HTR-8/SVneo (cell line): ENCODE measurements around the gene PHLDA2.
"Not testable (repeated sequence)": the region's sequence is repeated elsewhere in the genome, so short reads cannot be mapped to it uniquely, and the experiment has no call there.

Experiments
- DNase-seq: peaks from one replicate; pipeline ENCODE4 v3.0.0; 2011; ENCODE audit warnings: low spot score, mixed read lengths; ENCODE audit not compliant: insufficient read length
- FAIRE-seq: peaks from 2 replicates; lab custom pipeline; 2011; peaks lifted over from hg19 to GRCh38; lab: Jason Lieb, UNC

PHLDA2 gene

DNA sequence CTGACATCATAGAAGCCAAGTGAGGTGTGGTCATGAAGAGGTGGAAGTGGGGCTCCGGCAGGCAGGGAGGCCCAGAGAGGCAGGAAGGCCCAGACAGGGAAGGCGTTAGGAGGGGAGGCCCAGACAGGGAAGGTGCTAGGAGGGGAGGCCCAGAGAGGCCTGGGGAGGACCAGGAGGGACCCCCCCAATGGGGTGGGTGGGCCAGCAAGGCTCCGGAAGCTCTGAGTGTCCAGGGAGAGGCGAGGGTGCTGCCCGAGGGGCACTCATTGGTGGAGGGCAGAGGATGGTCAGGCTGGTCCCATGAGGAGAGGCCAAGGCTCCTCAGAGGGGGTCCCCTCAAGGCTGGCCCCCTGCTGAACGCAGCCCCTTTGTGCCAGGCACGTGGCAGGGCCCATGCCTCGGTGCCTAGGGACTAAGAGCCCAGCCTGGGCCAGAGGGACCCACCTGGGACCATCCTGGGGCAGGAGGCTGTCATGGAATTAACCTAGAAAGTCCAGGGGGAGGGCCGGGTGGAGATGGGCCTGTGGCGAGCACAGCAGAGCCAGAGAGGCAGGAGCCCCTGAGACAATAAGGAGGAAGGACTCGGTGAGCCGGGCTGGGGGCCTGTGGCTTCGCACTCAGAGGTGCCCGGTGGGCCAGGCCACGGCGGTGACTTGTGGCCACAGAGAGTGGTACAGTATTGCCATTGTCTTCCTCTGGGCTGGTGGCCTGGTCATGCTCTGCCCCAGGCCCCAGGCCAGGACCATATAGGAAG, 12.2 kb downstream of the PHLDA2 start:
- FAIRE-seq, result no peak
- no peak for DNase-seq

- FAIRE-seq, result no peak
- DNase-seq, result no peak
Observed at GRCh38 chr11:2916114-2916891, 12.9 kb downstream of the PHLDA2 start.

DNA sequence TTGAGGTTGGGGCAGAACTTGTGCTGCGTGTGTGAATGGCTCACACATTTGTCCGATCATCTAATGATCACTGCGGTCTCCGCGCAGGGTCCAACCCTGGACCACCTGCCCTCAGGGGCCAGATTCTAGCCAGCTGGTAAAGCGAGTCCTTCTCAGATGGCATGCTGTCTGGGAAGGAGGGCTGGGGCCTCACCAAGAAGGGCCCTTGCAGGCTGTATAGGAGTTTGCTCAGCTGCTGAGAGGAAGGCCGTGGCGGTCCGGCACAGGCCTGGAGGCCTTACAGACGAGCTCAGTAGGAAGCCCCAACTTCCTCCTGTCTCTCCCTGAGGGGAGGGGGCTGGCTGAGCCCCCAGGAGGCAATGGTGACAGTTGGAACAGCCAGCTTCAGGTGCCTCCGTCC, 13.7 kb downstream of the PHLDA2 start:
- no peak for FAIRE-seq
- no peak for DNase-seq

GRCh38 chr11:2914455-2915195, 14.6 kb downstream of the PHLDA2 start:
- no peak for FAIRE-seq
- DNase-seq, result no peak

GRCh38 chr11:2913776-2914175, 15.4 kb downstream of the PHLDA2 start:
- no peak for DNase-seq
- no peak for FAIRE-seq

DNA sequence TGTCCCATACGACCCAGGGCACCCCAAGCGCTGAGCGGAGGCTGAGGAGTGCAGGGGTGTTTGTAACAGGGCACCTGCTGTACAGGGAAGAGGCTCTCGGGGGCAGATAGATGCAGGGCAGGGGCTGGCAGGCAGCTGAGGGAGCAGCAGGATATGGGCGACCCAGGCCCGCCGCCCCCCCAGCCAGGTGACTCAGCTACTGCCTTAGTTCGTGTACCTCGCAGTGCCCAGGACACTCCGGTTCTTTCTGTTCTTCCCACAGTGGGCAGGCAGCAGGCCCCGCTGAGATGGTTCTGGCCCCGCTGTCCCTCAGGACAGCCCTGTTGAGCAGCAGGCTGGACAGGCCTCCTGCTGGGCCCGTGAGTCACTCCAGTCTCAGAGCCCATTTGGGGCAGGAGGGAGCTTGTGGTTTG, 16.2 kb downstream of the PHLDA2 start:
- FAIRE-seq, result no peak
- no peak for DNase-seq

GRCh38 chr11:2912498-2912897, 16.7 kb downstream of the PHLDA2 start:
- DNase-seq (peak; percentile 90), FAIRE-seq (peak; percentile 88)

- DNase-seq, result no peak
- peak; percentile 74 for FAIRE-seq
Observed at GRCh38 chr11:2911785-2912391, 17.3 kb downstream of the PHLDA2 start.

DNA sequence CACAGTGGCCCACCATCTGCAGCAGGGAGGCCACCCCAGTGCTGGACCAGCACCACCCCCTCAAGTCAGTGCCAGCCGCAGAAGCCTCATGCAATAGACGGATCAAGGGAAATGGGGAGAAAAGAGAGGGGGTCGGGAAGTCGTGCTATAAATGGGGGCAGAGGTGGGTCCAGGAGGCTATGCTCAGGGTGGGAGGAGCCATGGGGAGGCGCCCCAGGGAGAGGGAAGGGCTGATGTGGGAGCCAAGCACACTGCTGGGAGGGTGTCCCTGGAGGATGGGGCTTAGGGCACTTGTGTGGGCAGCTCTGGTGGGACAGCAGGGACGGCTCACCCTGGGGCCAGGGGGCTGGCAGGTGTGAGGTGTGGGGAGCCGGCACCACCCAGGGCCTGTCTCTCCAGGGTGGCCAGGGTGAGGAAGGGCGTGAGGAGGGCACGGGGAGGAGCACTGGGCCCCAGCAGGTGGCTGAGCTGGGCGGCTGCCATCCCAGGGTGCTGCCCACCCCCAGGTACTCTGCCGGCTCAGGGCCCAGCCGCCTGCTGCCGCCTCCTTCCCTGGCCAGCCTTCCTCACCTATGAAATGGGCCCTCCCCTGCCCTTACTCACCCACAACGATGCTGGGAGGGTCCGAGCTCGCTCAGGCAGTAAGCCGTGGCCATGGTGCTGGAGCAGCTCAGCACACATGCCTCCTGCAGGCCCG, 18.0 kb downstream of the PHLDA2 start:
- FAIRE-seq, result no peak
- no peak for DNase-seq

DNA sequence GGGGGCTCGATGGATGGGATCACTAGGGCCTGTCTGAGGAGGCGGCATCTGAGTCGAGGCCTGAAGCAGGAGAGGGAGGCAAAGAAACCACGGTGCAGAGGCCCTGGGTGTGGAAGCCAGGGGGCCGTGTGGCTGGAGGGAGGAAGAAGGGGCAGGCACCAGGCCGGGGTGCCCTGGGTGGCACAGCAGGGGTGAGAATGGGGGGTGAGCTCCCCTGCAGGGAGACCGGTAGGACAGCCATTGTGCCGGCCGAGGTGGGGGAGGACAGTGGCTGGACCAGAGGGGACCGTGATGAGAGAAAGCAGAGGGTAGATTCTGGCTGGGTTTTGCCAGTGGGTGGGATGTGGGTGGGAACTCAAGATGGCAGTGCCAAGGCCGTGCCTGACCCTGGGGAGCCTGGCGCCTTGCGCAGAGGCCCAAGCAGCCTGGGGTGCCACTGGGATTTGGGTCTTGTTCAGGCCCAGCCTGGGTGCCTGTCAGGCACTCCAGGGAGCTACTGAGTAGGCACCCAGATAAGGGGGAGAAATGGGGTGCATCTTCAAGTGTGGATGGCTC, 18.7 kb downstream of the PHLDA2 start:
- no peak for FAIRE-seq
- DNase-seq, result no peak

GRCh38 chr11:2909133-2909902, 19.9 kb downstream of the PHLDA2 start:
- no peak for FAIRE-seq
- no peak for DNase-seq

GRCh38 chr11:2908130-2908529, 21.1 kb downstream of the PHLDA2 start:
- FAIRE-seq (no peak), DNase-seq (no peak)

DNA sequence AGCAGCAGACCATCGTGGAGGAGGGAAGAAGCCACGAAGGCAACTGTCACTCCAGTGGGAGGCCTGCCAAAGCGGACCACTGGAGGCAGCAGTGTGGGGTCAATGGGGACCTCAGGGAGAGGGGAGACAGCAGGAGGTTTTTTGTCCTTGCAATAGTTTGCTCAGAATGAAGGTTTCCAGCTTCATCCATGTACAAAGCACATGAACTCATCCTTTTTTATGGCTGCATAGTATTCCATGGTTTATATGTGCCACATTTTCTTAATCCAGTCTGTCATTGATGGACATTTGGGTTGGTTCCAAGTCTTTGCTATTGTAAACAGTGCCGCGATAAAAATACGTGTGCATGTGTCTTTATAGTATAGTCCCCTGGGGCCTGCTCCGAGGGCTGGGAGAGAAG, 23.9 kb downstream of the PHLDA2 start:
- not testable (repeated sequence) for DNase-seq, FAIRE-seq

DNA sequence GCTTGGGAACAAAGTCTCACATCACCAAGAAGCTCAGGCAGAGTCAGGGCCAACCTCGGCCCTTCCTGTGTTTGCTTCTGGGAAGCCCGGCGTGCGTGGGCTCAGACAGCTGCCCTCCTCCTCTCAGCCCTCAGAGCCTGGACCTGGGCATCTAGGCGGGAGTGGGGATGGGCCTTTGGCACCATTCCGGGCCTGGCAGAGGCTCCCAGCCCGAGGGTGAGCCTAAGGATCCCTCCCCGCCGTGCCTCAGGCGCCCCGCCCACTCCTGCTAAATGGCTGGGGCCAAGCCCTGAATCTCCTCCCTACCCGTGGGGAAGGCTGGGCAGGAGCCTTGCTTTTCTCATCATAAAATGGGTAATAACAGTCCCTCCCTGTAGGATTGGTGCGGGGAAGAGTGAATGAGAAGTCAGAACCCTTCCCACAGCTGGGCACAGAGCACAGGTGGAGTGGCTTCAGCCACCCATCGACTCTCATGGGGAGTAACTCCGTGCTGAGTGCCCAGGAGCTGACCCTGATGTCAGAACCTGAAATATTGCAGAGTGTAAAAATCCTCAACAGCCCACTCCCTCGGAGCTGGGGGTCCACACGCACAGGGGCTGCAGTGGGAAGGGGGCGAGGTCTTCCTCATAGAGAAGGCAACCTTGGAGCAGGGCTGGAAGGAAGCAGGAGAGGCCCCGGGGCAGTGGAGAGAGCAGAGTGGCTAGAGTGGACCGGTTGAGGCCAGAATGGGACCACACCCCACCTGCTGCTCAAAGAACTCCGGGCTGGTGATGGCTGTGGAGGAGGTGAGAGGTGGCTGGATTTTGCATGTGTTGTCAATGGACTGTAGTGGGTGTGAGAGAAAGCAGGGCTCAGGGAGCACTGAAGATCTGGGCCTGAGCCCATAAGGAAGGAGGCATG, 24.8 kb downstream of the PHLDA2 start:
- FAIRE-seq (no peak), DNase-seq (no peak)

DNA sequence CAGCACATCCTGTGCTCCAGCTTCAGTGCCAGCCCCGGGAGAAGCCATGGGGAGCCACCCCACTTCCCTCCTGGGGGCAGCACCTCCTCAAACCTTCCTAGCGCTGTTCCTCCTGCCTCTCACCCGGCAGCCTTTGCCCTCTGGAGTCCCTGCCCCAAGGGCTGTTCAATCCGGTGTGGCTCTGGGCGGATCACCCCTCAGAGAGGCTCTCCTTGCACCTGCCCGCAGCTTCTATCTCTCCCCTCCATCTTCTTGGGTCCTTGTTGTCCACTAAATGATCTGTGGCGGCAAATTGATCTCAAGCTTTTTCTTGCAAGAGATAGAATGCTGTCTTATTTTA, 25.6 kb downstream of the PHLDA2 start:
- DNase-seq (no peak), FAIRE-seq (no peak)

DNA sequence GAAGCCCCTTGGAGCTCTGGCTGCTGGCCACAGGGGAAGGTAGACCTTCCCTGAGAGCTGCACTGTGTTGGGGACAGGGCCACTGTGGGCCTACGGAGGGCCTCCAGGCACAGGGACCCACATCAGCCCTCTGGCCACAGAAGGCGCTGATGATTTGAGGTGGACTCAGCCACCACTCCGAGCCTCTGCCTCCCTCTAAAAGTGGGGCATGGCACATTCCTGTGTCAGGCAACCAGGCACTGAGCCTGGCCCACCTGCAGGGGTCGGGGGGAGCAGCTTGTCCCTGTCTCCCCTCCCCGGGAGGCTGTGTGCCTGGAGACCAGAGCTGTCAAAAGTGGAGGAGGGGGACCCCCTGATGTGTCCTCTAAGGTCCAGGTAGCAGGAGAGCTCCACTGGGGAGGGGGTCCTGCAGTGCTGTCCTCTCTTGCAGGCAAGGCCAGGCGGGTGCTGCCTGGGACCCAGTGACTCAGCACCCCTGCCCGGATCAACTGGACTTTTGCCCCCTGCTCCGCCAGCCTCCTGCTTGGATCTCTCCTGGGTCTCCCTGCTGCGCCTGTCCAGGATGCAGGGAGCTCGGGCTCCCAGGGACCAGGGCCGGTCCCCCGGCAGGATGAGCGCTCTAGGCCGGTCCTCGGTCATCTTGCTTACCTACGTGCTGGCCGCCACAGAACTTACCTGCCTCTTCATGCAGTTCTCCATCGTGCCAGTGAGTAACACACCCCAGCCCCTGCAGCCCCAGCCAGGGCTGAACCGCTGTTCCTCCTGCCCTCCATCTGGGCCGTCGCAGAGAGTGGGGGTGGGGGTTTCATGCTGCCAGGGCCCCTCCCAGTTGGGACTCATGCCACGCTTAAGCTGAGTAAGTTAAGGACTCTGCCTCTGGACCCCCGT, 26.2 kb downstream of the PHLDA2 start:
- no peak for DNase-seq

More for the DNA sequence above, 26.2 kb downstream of the PHLDA2 start:
- FAIRE-seq, result no peak
